HG02852 (cell line): ENCODE data around the gene ALPP.
"Not testable (repeated sequence)": the region's sequence is repeated elsewhere in the genome, so short reads cannot be mapped to it uniquely, and the experiment has no call there.

Experiments
- ATAC-seq: cut with Tn5 transposase; IDR thresholded peaks from one replicate; pipeline ENCODE4 v1.9.1; 2021; ENCODE audit warnings: mild to moderate bottlenecking, moderate library complexity; ENCODE audit not compliant: unreplicated experiment

ALPP gene

GRCh38 chr2:232400256-232401015, 21.9 kb downstream of the ALPP start:
- ATAC-seq: no peak

- no peak for ATAC-seq
Observed at GRCh38 chr2:232402518-232402917, 24.0 kb downstream of the ALPP start.

- no peak for ATAC-seq
Observed at GRCh38 chr2:232405943-232406510, 27.5 kb downstream of the ALPP start.

- ATAC-seq: no peak
Observed at GRCh38 chr2:232406556-232407310, 28.2 kb downstream of the ALPP start, which contains the start of gene ALPG. ALPG (plus strand) TSS chr2:232406844; CDS start chr2:232406895, 51 bp downstream.

- not testable (repeated sequence) for ATAC-seq
Observed at GRCh38 chr2:232407428-232408150, 29.0 kb downstream of the ALPP start.

- ATAC-seq: not testable (repeated sequence)
Observed at GRCh38 chr2:232408269-232408668, 29.7 kb downstream of the ALPP start.

- not testable (repeated sequence) for ATAC-seq
Observed at GRCh38 chr2:232409617-232410016, 31.1 kb downstream of the ALPP start.

GRCh38 chr2:232410238-232410900, 31.8 kb downstream of the ALPP start:
- no peak for ATAC-seq

- no peak for ATAC-seq
Observed at GRCh38 chr2:232411901-232412629, 33.5 kb downstream of the ALPP start.

- no peak for ATAC-seq
Observed at GRCh38 chr2:232412986-232413385, 34.4 kb downstream of the ALPP start.

GRCh38 chr2:232415138-232415690, 36.7 kb downstream of the ALPP start:
- ATAC-seq: no peak

GRCh38 chr2:232415736-232416520, 37.4 kb downstream of the ALPP start:
- ATAC-seq: no peak

GRCh38 chr2:232416521-232417470, 38.2 kb downstream of the ALPP start:
- no peak for ATAC-seq

- ATAC-seq: no peak
Observed at GRCh38 chr2:232417489-232417888, 38.9 kb downstream of the ALPP start.

- no peak for ATAC-seq
Observed at GRCh38 chr2:232418056-232418455, 39.5 kb downstream of the ALPP start.

- no peak for ATAC-seq
Observed at GRCh38 chr2:232418466-232419244, 40.1 kb downstream of the ALPP start.
